Fibroblast of the aortic adventitia (primary cell): ENCODE measurements around the gene CENPM. TPM values are rescaled to one million over a fixed set of nuclear protein-coding genes. Genes with fewer than 3 reads are reported as not detected.

ENCODE experiments used
- DNase-seq: peaks from one replicate; pipeline ENCODE4 v3.0.0-alpha.2; 2010; ENCODE audit warnings: low read depth
- H3K4me3 ChIP-seq: 2 replicates; pipeline ENCODE4 v1.5.1; 2011; ENCODE audit warnings: low read depth, mild to moderate bottlenecking, control low read depth, low read length, moderate library complexity
- total RNA-seq: library from RNA; depleted of rRNA; stranded (reverse); fragments of >200 nt; gene quantifications from 2 replicates; pipeline ENCODE4 v1.2.3, GENCODE V29; 2012; ENCODE audit warnings: low replicate concordance
- TF ChIP-seq, protein P1 (sequence below): IDR thresholded peaks from 2 replicates; pipeline ENCODE4 v1.5.1; 2011; ENCODE audit warnings: mild to moderate bottlenecking, low read length, control low read depth, inconsistent platforms; ENCODE audit not compliant: insufficient read depth

CENPM gene
- total RNA-seq, 1 donor: 16.9 TPM

DNA sequence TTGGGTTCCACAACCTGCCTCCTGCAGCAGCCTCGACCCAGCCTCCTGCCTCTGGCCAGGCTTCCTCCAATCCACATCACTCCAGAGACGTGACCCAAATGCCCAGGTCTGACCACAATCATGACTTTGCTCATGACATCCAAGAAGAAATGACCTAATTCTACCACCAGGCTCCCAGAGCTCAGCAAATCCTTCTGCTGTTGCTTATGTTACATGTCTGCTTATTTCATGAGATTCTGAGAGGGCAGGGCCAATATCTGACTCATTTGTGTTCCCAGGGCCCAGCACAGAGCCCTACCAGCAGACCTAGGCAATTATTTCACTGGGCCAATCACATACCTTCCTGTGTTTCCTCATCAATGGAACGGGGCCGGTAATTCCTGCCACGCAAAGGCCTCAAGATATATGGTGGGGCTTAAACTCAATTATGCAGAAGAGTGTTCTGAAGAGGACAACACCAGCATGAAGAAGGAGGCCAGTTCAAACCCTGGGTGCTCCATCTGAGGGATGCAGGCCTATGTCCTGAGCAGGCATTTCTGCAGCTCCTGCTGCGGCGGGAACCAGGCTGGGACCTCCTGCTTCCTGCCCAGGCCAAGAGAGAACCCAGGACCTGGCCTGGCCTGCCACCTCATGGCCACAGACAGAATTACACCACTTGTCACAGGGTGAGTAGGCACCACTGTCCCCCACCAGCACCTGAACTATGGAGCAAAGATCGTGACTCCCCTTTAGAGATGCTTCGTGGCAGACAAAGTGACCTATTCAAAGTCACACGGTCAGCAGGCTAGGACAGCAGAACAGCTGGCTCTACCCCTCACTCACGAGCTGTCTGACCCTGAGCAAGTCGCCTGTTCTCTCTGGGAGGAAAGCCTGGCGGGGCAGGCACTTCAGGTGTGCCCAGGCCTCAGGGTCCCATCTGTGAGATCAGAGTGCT, 5.9 kb downstream of the CENPM start:
- peak; percentile 93 for DNase-seq

DNA sequence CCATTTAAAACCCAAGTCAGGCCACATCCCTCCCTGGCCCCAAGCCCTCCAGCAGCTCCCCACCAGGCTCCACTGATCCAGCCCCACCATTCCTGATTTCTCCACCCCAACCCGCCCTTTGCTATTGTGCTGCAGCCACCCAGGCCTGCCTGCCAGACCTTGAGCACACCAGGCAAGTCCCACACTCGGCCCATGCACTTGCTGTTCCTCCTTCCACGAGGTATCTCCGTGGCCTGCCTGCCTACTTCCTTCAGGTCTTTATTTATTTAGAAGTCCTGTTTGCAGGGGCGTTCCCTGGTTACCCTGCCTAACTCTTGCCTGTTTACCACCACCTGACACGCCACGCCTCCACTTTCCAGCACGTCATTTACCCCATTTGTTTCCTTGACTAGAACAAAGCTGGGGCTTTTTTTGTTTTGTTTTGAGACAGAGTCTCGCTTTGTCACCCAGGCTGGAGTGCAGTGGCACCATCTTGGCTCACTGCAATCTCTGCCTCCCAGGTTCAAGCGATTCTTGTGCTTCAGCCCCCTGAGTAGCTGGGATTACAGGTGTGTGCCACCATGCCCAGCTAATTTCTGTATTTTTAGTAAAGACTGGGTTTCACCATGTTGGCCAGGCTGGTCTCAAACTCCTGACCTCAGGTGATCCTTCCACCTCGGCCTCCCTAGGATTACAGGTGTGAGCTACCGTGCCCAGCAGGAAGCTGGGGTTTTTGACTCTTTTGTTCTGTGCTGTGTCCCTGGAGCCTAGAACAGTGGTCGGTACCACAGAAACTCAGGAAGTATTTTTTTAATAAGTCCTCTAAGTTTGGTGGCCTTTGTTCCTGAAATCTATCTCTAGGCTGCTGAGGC, 6.7 kb downstream of the CENPM start:
- H3K4me3 ChIP-seq: no peak overlapping the region
- TF ChIP-seq, protein P1, sequence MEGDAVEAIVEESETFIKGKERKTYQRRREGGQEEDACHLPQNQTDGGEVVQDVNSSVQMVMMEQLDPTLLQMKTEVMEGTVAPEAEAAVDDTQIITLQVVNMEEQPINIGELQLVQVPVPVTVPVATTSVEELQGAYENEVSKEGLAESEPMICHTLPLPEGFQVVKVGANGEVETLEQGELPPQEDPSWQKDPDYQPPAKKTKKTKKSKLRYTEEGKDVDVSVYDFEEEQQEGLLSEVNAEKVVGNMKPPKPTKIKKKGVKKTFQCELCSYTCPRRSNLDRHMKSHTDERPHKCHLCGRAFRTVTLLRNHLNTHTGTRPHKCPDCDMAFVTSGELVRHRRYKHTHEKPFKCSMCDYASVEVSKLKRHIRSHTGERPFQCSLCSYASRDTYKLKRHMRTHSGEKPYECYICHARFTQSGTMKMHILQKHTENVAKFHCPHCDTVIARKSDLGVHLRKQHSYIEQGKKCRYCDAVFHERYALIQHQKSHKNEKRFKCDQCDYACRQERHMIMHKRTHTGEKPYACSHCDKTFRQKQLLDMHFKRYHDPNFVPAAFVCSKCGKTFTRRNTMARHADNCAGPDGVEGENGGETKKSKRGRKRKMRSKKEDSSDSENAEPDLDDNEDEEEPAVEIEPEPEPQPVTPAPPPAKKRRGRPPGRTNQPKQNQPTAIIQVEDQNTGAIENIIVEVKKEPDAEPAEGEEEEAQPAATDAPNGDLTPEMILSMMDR: no peak
- no peak for DNase-seq

More for the DNA sequence above, 5.9 kb downstream of the CENPM start:
- TF ChIP-seq, protein P1: peak; percentile 88
- H3K4me3 ChIP-seq: no peak overlapping the region

DNA sequence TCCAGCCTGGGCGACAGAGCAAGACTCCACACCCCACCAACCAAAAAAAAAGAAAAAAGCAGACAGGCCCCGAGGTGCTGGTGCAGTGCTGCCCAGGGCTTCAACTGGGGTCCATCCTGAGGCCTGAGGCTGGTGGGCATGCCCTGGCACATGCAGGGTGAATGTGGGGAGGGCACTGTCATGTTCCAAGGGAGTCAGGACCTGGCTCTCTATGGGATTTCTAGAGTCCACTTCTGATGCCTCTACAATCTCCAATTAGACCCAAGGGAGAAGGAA, 10.1 kb downstream of the CENPM start:
- no peak overlapping the region for H3K4me3 ChIP-seq
- TF ChIP-seq, protein P1: no peak
- no peak for DNase-seq

DNA sequence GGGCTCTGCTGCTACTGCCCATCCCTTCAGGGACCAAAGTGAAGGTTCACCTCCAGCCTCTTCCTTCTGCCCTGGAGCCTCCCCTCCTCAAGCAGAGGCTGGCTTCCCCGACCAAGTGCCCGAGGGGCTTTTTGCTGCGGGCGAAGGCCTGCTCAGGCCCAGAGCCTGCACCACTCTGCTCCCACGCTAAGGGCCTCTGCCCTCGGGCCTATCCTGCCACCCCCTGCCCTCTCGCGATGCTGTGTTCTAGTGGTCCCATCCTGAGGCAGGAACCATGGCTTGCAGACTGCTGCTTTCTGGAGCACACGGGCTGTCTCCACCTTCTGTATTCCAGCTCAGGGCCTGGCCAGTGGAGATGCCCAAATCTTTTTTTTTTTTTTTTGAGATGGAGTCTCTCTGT, 11.4 kb downstream of the CENPM start:
- TF ChIP-seq, protein P1: no peak
- DNase-seq: no peak
- no peak overlapping the region for H3K4me3 ChIP-seq

DNA sequence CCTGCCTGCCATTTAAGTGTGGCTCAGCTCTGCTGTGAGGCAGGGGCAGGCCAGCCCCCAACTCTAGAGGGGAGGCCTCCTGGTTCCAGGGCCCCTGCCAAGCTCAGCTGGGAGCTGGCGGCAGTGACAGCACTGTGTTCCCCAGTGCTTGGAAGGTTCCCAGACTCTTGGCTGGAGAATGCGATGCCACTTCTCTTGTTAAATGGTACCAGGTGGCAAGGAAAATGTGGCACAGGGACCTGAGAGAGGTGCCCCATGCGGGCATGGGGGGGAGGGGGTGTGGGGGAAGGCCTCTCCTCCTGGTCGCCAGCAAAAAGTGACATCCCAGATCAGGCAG, 12.0 kb downstream of the CENPM start:
- no peak overlapping the region for H3K4me3 ChIP-seq
- no peak for DNase-seq
- TF ChIP-seq, protein P1: no peak

DNA sequence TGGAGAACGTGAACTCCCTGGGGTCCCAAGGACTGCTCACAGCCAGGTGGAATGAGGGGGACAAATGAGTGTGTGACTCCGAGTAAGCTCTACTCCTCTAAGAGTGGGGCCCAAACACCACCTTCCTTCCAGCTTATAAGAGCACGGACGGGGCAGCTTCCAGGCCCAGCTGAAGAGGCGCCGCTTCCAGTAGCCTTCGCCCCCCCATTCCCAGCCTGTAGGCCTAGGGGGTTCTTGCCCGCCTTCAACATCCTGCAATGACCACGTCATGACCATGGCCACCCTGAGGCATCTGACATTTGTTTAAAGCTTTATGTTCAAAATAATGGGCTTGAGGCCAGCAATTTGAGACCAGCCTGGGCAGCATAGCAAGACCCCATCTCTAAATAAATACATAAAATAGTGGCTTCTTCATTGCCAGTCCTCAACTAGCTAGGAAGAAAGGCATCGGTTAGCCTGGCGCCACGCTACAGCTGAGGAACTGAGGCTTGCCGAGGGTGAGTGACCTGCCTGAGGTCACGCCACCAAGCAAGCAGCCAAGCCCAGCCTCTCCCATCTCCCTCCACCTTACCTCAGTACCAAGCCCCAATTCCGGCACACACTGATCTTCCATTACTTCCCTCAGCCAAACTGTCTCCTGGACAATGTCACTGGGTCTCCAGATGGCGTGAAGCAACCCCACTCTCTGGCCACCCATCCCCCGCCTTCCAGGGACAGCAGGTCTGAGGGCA, 12.5 kb downstream of the CENPM start:
- TF ChIP-seq, protein P1: no peak
- DNase-seq: no peak
- H3K4me3 ChIP-seq: no peak overlapping the region
